ENCODE data around the gene EPHB1.

EPHB1 gene

DNA sequence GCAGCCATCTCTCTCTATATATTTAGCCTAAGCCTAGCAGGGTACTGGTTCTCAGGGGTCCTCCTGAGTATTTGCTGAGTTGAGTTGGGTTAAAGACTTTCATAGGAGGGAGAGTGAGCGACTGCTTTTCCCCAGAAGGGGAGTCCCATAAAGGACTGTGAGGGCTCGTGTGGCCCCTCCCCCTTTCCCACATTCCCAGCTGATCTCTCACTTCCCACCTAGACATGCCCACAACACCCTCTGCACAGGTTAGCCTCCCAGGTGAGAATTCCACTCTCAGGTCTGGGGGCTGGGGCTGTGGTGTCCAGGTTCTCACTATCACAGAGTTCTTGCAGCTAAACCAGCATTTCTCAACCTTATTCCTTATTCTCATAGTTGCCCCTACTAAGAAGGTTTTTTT lies 15.8 kb downstream of the EPHB1 start:
- no peak overlapping the region for H2BK15ac ChIP-seq (ENCODE audit: low read depth, poor library complexity, severe bottlenecking)
- H3K4me2 ChIP-seq (ENCODE audit: low read length, poor library complexity, severe bottlenecking), result no peak overlapping the region
- no peak overlapping the region for H2BK5ac ChIP-seq (ENCODE audit: low read depth, low read length, poor library complexity, severe bottlenecking)
- no peak for DNase-seq
- no peak overlapping the region for H3K23ac ChIP-seq (ENCODE audit: low read length in 2 of 2)
- no peak overlapping the region for H3K27ac ChIP-seq (ENCODE audit: low read length, poor library complexity, severe bottlenecking)
- H3K27me3 ChIP-seq (ENCODE audit: control insufficient read depth in 1 of 2, insufficient read depth in 1 of 2, low read length in 2 of 2), result peaks cover 0 to 5% of the 10 kb centered on the region in 2 experiments
- H2BK120ac ChIP-seq (ENCODE audit: low read depth, low read length), result no peak overlapping the region
- 72% methylated on average over 2 of the region's 2 CpGs for WGBS
- H3K79me1 ChIP-seq (replicated peaks; ENCODE audit: low read length, poor library complexity, severe bottlenecking), result peaks cover 11% of the 10 kb centered on the region
- H4K8ac ChIP-seq (ENCODE audit: low read length), result no peak overlapping the region
- H3K4me1 ChIP-seq (ENCODE audit: control insufficient read depth, insufficient read depth, low read depth, low read length), result peaks cover 2% of the 10 kb centered on the region
- no peak overlapping the region for H2BK12ac ChIP-seq (ENCODE audit: low read length in 2 of 2)
- no peak overlapping the region for H2AFZ ChIP-seq (ENCODE audit: low read depth, low read length)
- H3K36me3 ChIP-seq (ENCODE audit: control insufficient read depth in 1 of 2, insufficient read depth in 2 of 2, low read depth in 1 of 2, low read length in 2 of 2), result no peaks in the 10 kb centered on the region
- no peak overlapping the region for H4K91ac ChIP-seq (ENCODE audit: low read length)
- no peak overlapping the region for H3K4ac ChIP-seq (ENCODE audit: low read depth in 1 of 2, low read length in 2 of 2)
- no peak overlapping the region for H3K4me3 ChIP-seq (ENCODE audit: insufficient read depth in 1 of 2, low read depth in 1 of 2, low read length in 2 of 2)
- H3K14ac ChIP-seq (ENCODE audit: low read length in 2 of 2), result no peak overlapping the region
- no peak overlapping the region for H3K18ac ChIP-seq (ENCODE audit: low read depth in 1 of 2, low read length in 2 of 2)
- no peak overlapping the region for H3K9ac ChIP-seq (ENCODE audit: low read length)
- no peak overlapping the region for H2AK5ac ChIP-seq (ENCODE audit: low read length, severe bottlenecking)
- no peaks in the 10 kb centered on the region for H3K9me3 ChIP-seq (ENCODE audit: control insufficient read depth, low read length)

DNA sequence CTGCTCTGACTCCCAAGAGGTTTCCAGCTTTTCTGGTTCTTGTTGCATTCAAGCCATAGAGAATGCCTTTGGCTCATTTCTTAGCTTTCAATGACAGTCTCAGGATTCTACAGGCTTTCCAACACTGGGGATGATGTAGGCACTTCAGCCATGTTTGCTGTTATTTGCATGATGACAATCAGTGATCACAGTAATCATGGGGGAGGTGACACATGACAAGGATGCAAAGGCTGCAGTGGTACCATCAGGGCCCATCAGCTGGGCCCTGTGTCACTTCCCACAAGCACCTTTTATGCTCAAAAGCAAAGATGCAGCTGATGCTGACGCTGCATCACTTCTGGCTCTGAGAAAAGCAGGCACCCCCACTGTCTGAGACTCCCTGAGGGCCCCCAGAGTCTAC lies 18.6 kb downstream of the EPHB1 start:
- Histone ChIP-seq H3K4ac (ENCODE audit: low read depth in 1 of 2, low read length in 2 of 2) (no peak overlapping the region), H2AK5ac (ENCODE audit: low read length, severe bottlenecking) (no peak overlapping the region), H4K91ac (ENCODE audit: low read length) (no peak overlapping the region), H2BK15ac (ENCODE audit: low read depth, poor library complexity, severe bottlenecking) (no peak overlapping the region), H3K27me3 (ENCODE audit: control insufficient read depth in 1 of 2, insufficient read depth in 1 of 2, low read length in 2 of 2) (no peaks in the 10 kb centered on the region), H4K8ac (ENCODE audit: low read length) (no peak overlapping the region), H3K27ac (ENCODE audit: low read length, poor library complexity, severe bottlenecking) (no peak overlapping the region), H3K23ac (ENCODE audit: low read length in 2 of 2) (no peak overlapping the region), H3K14ac (ENCODE audit: low read length in 2 of 2) (no peak overlapping the region), H3K9ac (ENCODE audit: low read length) (no peak overlapping the region), H3K9me3 (ENCODE audit: control insufficient read depth, low read length) (no peaks in the 10 kb centered on the region), H3K4me2 (ENCODE audit: low read length, poor library complexity, severe bottlenecking) (no peak overlapping the region), H2BK12ac (ENCODE audit: low read length in 2 of 2) (no peak overlapping the region), H2BK120ac (ENCODE audit: low read depth, low read length) (no peak overlapping the region), H3K36me3 (ENCODE audit: control insufficient read depth in 1 of 2, insufficient read depth in 2 of 2, low read depth in 1 of 2, low read length in 2 of 2) (no peaks in the 10 kb centered on the region), H3K18ac (ENCODE audit: low read depth in 1 of 2, low read length in 2 of 2) (no peak overlapping the region), H3K4me3 (ENCODE audit: insufficient read depth in 1 of 2, low read depth in 1 of 2, low read length in 2 of 2) (no peak overlapping the region), H3K4me1 (ENCODE audit: control insufficient read depth, insufficient read depth, low read depth, low read length) (no peaks in the 10 kb centered on the region), H2AFZ (ENCODE audit: low read depth, low read length) (no peak overlapping the region), H2BK5ac (ENCODE audit: low read depth, low read length, poor library complexity, severe bottlenecking) (no peak overlapping the region), H3K79me1 (replicated peaks; ENCODE audit: low read length, poor library complexity, severe bottlenecking) (peaks cover 10% of the 10 kb centered on the region)
- 56% methylated on average over 1 of the region's 1 CpG for WGBS
- DNase-seq, result no peak

DNA sequence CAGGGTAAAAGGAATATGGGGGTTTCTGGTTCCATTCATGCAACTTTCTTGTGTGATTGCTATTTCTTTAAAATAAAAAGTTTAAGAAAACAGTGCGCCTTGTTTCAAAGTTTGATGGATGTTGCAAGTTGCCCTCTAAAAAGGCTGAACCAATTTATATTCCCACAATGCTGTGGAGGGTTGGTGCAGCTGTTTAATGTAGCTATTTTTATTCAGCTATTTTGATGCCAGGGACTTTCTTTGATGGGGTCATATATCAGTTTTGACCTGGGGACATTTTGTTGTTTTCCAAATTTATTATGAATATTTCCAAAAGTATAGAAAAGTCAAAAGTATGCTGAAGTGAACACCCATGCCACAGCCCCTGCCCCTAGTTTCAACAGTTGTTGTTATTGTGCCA lies 20.5 kb downstream of the EPHB1 start:
- no peak overlapping the region for H2AK5ac ChIP-seq (ENCODE audit: low read length, severe bottlenecking)
- 84% methylated on average over 1 of the region's 1 CpG for WGBS
- no peaks in the 10 kb centered on the region for H3K9me3 ChIP-seq (ENCODE audit: control insufficient read depth, low read length)
- no peak overlapping the region for H2BK15ac ChIP-seq (ENCODE audit: low read depth, poor library complexity, severe bottlenecking)
- no peak for DNase-seq
- no peak overlapping the region for H2AFZ ChIP-seq (ENCODE audit: low read depth, low read length)
- no peak overlapping the region for H3K18ac ChIP-seq (ENCODE audit: low read depth in 1 of 2, low read length in 2 of 2)
- no peak overlapping the region for H4K8ac ChIP-seq (ENCODE audit: low read length)
- no peak overlapping the region for H2BK12ac ChIP-seq (ENCODE audit: low read length in 2 of 2)
- peaks cover 8% of the 10 kb centered on the region for H3K79me1 ChIP-seq (replicated peaks; ENCODE audit: low read length, poor library complexity, severe bottlenecking)
- H2BK120ac ChIP-seq (ENCODE audit: low read depth, low read length), result no peak overlapping the region
- no peak overlapping the region for H3K23ac ChIP-seq (ENCODE audit: low read length in 2 of 2)
- H3K27me3 ChIP-seq (ENCODE audit: control insufficient read depth in 1 of 2, insufficient read depth in 1 of 2, low read length in 2 of 2), result no peaks in the 10 kb centered on the region
- H3K14ac ChIP-seq (ENCODE audit: low read length in 2 of 2), result no peak overlapping the region
- H3K27ac ChIP-seq (ENCODE audit: low read length, poor library complexity, severe bottlenecking), result no peak overlapping the region
- no peak overlapping the region for H4K91ac ChIP-seq (ENCODE audit: low read length)
- no peak overlapping the region for H3K4me3 ChIP-seq (ENCODE audit: insufficient read depth in 1 of 2, low read depth in 1 of 2, low read length in 2 of 2)
- H3K4ac ChIP-seq (ENCODE audit: low read depth in 1 of 2, low read length in 2 of 2), result no peak overlapping the region
- H3K9ac ChIP-seq (ENCODE audit: low read length), result no peak overlapping the region
- H3K4me1 ChIP-seq (ENCODE audit: control insufficient read depth, insufficient read depth, low read depth, low read length), result no peaks in the 10 kb centered on the region
- H2BK5ac ChIP-seq (ENCODE audit: low read depth, low read length, poor library complexity, severe bottlenecking), result no peak overlapping the region
- H3K36me3 ChIP-seq (ENCODE audit: control insufficient read depth in 1 of 2, insufficient read depth in 2 of 2, low read depth in 1 of 2, low read length in 2 of 2), result no peaks in the 10 kb centered on the region
- no peak overlapping the region for H3K4me2 ChIP-seq (ENCODE audit: low read length, poor library complexity, severe bottlenecking)

DNA sequence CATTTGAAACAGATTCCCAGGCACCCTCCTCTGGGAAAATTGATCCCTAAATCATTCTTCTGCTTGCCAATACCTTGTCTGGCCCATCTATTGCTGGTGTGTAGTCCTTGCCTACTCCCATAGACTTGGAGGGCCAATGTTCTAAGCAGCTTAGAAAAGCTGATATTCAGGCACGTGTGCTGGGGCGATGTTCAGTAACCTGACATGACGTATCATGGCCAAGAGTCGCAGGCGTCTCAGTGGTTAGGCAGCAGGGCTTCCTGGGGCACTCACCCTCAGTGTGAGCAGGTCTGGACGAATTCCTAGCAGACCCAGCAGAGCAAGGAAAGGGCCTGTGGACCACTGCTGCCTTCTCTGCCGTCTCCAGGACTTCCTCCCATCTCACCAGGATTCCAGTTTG lies 21.6 kb downstream of the EPHB1 start:
- H4K8ac ChIP-seq (ENCODE audit: low read length), result no peak overlapping the region
- no peaks in the 10 kb centered on the region for H3K36me3 ChIP-seq (ENCODE audit: control insufficient read depth in 1 of 2, insufficient read depth in 2 of 2, low read depth in 1 of 2, low read length in 2 of 2)
- H2AK5ac ChIP-seq (ENCODE audit: low read length, severe bottlenecking), result no peak overlapping the region
- H2BK5ac ChIP-seq (ENCODE audit: low read depth, low read length, poor library complexity, severe bottlenecking), result no peak overlapping the region
- H2AFZ ChIP-seq (ENCODE audit: low read depth, low read length), result no peak overlapping the region
- DNase-seq, result no peak
- H2BK15ac ChIP-seq (ENCODE audit: low read depth, poor library complexity, severe bottlenecking), result no peak overlapping the region
- H4K91ac ChIP-seq (ENCODE audit: low read length), result no peak overlapping the region
- 69% methylated on average over 7 of the region's 7 CpGs for WGBS
- H3K23ac ChIP-seq (ENCODE audit: low read length in 2 of 2), result no peak overlapping the region
- no peak overlapping the region for H3K9ac ChIP-seq (ENCODE audit: low read length)
- H3K4me1 ChIP-seq (ENCODE audit: control insufficient read depth, insufficient read depth, low read depth, low read length), result no peaks in the 10 kb centered on the region
- no peak overlapping the region for H3K14ac ChIP-seq (ENCODE audit: low read length in 2 of 2)
- no peak overlapping the region for H3K4ac ChIP-seq (ENCODE audit: low read depth in 1 of 2, low read length in 2 of 2)
- no peak overlapping the region for H3K27ac ChIP-seq (ENCODE audit: low read length, poor library complexity, severe bottlenecking)
- no peak overlapping the region for H3K4me2 ChIP-seq (ENCODE audit: low read length, poor library complexity, severe bottlenecking)
- H2BK120ac ChIP-seq (ENCODE audit: low read depth, low read length), result no peak overlapping the region
- no peak overlapping the region for H3K4me3 ChIP-seq (ENCODE audit: insufficient read depth in 1 of 2, low read depth in 1 of 2, low read length in 2 of 2)
- H2BK12ac ChIP-seq (ENCODE audit: low read length in 2 of 2), result no peak overlapping the region
- H3K79me1 ChIP-seq (replicated peaks; ENCODE audit: low read length, poor library complexity, severe bottlenecking), result peaks cover 8% of the 10 kb centered on the region
- H3K18ac ChIP-seq (ENCODE audit: low read depth in 1 of 2, low read length in 2 of 2), result no peak overlapping the region
- no peaks in the 10 kb centered on the region for H3K27me3 ChIP-seq (ENCODE audit: control insufficient read depth in 1 of 2, insufficient read depth in 1 of 2, low read length in 2 of 2)
- no peaks in the 10 kb centered on the region for H3K9me3 ChIP-seq (ENCODE audit: control insufficient read depth, low read length)
